ENCODE results near the gene OXCT1. TPM values are rescaled to one million over a fixed set of nuclear protein-coding genes. Genes with fewer than 3 reads are reported as not detected.

The OXCT1 gene
- total and polyA plus RNA-seq, 2 donors from 2014 or later: 20.5 to 42.7 TPM

DNA sequence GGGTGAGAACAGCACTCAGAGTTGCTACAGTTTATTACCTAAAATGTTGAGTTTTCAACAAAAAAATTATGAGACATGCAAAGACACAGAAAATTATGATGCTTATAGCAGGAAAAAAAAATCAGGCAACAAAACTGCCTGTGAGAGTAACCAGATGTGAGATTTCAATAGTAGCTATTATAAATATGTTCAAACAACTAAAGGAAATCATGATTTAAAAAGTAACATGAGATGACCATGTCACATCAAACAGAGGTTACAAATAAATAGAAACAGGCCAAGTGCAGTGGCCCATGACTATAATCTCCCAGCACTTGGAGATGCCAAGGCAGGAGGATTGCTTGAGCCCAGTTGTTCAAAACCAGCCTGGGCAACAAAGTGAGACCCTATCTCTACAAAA lies 21.8 kb upstream of the OXCT1 start:
- TF ChIP-seq, protein P1, sequence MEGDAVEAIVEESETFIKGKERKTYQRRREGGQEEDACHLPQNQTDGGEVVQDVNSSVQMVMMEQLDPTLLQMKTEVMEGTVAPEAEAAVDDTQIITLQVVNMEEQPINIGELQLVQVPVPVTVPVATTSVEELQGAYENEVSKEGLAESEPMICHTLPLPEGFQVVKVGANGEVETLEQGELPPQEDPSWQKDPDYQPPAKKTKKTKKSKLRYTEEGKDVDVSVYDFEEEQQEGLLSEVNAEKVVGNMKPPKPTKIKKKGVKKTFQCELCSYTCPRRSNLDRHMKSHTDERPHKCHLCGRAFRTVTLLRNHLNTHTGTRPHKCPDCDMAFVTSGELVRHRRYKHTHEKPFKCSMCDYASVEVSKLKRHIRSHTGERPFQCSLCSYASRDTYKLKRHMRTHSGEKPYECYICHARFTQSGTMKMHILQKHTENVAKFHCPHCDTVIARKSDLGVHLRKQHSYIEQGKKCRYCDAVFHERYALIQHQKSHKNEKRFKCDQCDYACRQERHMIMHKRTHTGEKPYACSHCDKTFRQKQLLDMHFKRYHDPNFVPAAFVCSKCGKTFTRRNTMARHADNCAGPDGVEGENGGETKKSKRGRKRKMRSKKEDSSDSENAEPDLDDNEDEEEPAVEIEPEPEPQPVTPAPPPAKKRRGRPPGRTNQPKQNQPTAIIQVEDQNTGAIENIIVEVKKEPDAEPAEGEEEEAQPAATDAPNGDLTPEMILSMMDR (IDR thresholded peaks at IDR 0.05; ENCODE audit: borderline replicate concordance, extremely low read depth, insufficient read depth): no peak
- Histone ChIP-seq H3K4me3 (ENCODE audit: low read length in 3 of 3) (no peak overlapping the region), H3K4me1 (ENCODE audit: control insufficient read depth in 2 of 3, insufficient read depth in 2 of 3, low read depth in 1 of 3, low read length in 3 of 3) (no peaks in the 10 kb centered on the region), H3K36me3 (ENCODE audit: control insufficient read depth in 2 of 3, insufficient read depth in 3 of 3, low read length in 3 of 3) (no peaks in the 10 kb centered on the region), H3K27ac (ENCODE audit: low read depth in 2 of 2, low read length in 2 of 2) (no peak overlapping the region), H3K9me3 (ENCODE audit: control insufficient read depth in 2 of 3, insufficient read depth in 1 of 3, low read length in 3 of 3) (no peaks in the 10 kb centered on the region), H3K9ac (ENCODE audit: low read length in 3 of 3) (no peak overlapping the region), H3K27me3 (ENCODE audit: control insufficient read depth, insufficient read depth, low read length) (no peaks in the 10 kb centered on the region)
- FAIRE-seq: no peak
- intact Hi-C loops (cut with DNase I): no loop called here
- peak in 1 of 5 donors; percentile 36 for DNase-seq

GRCh38 chr5:41891066-41891707 lies 21.0 kb upstream of the OXCT1 start:
- Histone ChIP-seq H3K27me3 (ENCODE audit: control insufficient read depth, insufficient read depth, low read length) (no peaks in the 10 kb centered on the region), H3K9ac (ENCODE audit: low read length in 3 of 3) (no peak overlapping the region), H3K27ac (ENCODE audit: low read depth in 2 of 2, low read length in 2 of 2) (no peak overlapping the region), H3K9me3 (ENCODE audit: control insufficient read depth in 2 of 3, insufficient read depth in 1 of 3, low read length in 3 of 3) (no peaks in the 10 kb centered on the region), H3K4me1 (ENCODE audit: control insufficient read depth in 2 of 3, insufficient read depth in 2 of 3, low read depth in 1 of 3, low read length in 3 of 3) (no peaks in the 10 kb centered on the region), H3K36me3 (ENCODE audit: control insufficient read depth in 2 of 3, insufficient read depth in 3 of 3, low read length in 3 of 3) (no peaks in the 10 kb centered on the region), H3K4me3 (ENCODE audit: low read length in 3 of 3) (no peak overlapping the region)
- DNase-seq (no peak), FAIRE-seq (no peak)
- intact Hi-C loops (cut with DNase I): no loop called here
- TF ChIP-seq, protein P1 (IDR thresholded peaks at IDR 0.05; ENCODE audit: borderline replicate concordance, extremely low read depth, insufficient read depth): no peak

DNA sequence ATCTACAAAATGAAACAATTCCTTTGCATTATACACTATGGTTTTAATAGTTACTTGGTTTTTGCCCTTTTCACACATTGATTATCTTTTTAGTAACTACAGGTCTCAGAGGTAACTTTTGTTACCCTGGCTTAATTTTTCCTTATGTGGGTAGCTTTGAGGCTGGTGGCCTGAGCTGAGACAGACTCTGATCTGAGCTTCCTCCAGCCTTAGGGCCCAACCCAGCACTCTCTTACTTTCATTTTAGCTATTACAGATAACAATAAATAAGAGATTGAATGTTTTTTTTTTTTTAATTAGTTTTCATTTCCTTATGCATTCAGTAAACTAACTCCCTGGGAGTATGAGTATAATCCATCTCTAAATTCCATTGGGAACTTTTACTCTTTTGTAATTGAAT lies 15.1 kb upstream of the OXCT1 start:
- Histone ChIP-seq H3K36me3 (ENCODE audit: control insufficient read depth in 2 of 3, insufficient read depth in 3 of 3, low read length in 3 of 3) (no peaks in the 10 kb centered on the region), H3K4me3 (ENCODE audit: low read length in 3 of 3) (no peak overlapping the region), H3K4me1 (ENCODE audit: control insufficient read depth in 2 of 3, insufficient read depth in 2 of 3, low read depth in 1 of 3, low read length in 3 of 3) (no peaks in the 10 kb centered on the region), H3K9ac (ENCODE audit: low read length in 3 of 3) (no peak overlapping the region), H3K27me3 (ENCODE audit: control insufficient read depth, insufficient read depth, low read length) (no peaks in the 10 kb centered on the region), H3K9me3 (ENCODE audit: control insufficient read depth in 2 of 3, insufficient read depth in 1 of 3, low read length in 3 of 3) (no peaks in the 10 kb centered on the region), H3K27ac (ENCODE audit: low read depth in 2 of 2, low read length in 2 of 2) (no peak overlapping the region)
- FAIRE-seq: no peak
- DNase-seq: no peak
- intact Hi-C loops (cut with DNase I): no loop called here
- TF ChIP-seq, protein P1 (IDR thresholded peaks at IDR 0.05; ENCODE audit: borderline replicate concordance, extremely low read depth, insufficient read depth): no peak

DNA sequence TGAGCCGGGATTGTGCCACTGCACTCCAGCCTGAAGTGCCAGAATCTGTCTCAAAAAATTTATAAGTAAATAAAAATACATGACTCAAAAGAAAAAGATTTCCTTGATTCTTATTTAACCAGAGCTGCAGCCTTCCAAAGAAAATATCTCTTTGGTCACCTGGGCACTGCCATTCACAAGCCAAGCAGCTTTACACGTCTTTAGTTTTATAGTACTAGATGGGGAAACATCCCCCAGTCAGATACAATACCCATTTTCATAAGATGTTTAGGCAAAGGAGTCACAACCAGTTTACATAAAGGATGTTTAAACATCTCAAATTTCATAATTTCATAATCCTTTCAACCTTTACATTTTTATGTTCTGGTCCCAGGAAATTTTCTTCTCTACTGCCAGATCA lies 13.7 kb upstream of the OXCT1 start:
- peaks cover 0 to 1% (median 0%) of the 10 kb centered on the region in 3 donors for H3K4me1 ChIP-seq (ENCODE audit: control insufficient read depth in 2 of 3, insufficient read depth in 2 of 3, low read depth in 1 of 3, low read length in 3 of 3)
- TF ChIP-seq, protein P1 (IDR thresholded peaks at IDR 0.05; ENCODE audit: borderline replicate concordance, extremely low read depth, insufficient read depth): no peak
- intact Hi-C loops (cut with DNase I): no loop called here
- no peaks in the 10 kb centered on the region for H3K27me3 ChIP-seq (ENCODE audit: control insufficient read depth, insufficient read depth, low read length)
- H3K27ac ChIP-seq (ENCODE audit: low read depth in 2 of 2, low read length in 2 of 2): no peak overlapping the region
- no peaks in the 10 kb centered on the region for H3K36me3 ChIP-seq (ENCODE audit: control insufficient read depth in 2 of 3, insufficient read depth in 3 of 3, low read length in 3 of 3)
- no peaks in the 10 kb centered on the region for H3K9me3 ChIP-seq (ENCODE audit: control insufficient read depth in 2 of 3, insufficient read depth in 1 of 3, low read length in 3 of 3)
- no peak overlapping the region for H3K4me3 ChIP-seq (ENCODE audit: low read length in 3 of 3)
- H3K9ac ChIP-seq (ENCODE audit: low read length in 3 of 3): no peak overlapping the region
- DNase-seq: no peak
- no peak for FAIRE-seq
